H1 (cell line): ENCODE measurements around the gene ZNF277.

Source experiments
- ATF2 ChIP-seq: IDR thresholded peaks from 2 replicates; pipeline ENCODE4 v1.6.1; 2012; ENCODE audit warnings: low read length, inconsistent platforms
- CTCF ChIP-seq, 3 experiments: IDR thresholded peaks; 1 replicate in 2 of 3; 2 replicates in 1 of 3; pipeline versions ENCODE4 v1.5.1 to v1.6.1; 2011; ENCODE audit warnings: low read length in 3 of 3, mild to moderate bottlenecking in 3 of 3, inconsistent platforms in 2 of 3, low read depth in 1 of 3, moderate library complexity in 1 of 3; ENCODE audit not compliant: insufficient read depth in 1 of 3; ENCODE audit errors: control extremely low read depth in 1 of 3
- EZH2 ChIP-seq: fragments of 200-600 bp; sonication (generic); IDR thresholded peaks from 2 replicates; pipeline ENCODE4 v1.7.1; 2012; ENCODE audit warnings: low read depth, mild to moderate bottlenecking, moderate library complexity, low read length, inconsistent platforms; ENCODE audit not compliant: severe bottlenecking
- SP2 ChIP-seq: IDR thresholded peaks from 2 replicates; pipeline ENCODE4 v1.6.1; 2012; ENCODE audit warnings: mild to moderate bottlenecking, low read length, inconsistent platforms

GRCh38 chr7:112223310-112223709, 16.8 kb downstream of the ZNF277 start:
- no peak for TF ChIP-seq EZH2
- TF ChIP-seq SP2: no peak
- no peak for TF ChIP-seq CTCF (IDR thresholded peaks at IDR 0.05; ENCODE audit: control extremely low read depth in 1 of 3, insufficient read depth in 1 of 3, low read depth in 1 of 3, low read length in 3 of 3)
- TF ChIP-seq ATF2: no peak
